ENCODE results near the gene CNTN5.

GRCh38 chr11:100009728-100010127 is 989.0 kb downstream of the CNTN5 start:
- TF ChIP-seq POU2F2 (IDR thresholded peaks at IDR 0.05; ENCODE audit: borderline replicate concordance, low read depth, low read length): no peak
- no peak for TF ChIP-seq E2F8 (IDR thresholded peaks at IDR 0.05; ENCODE audit: low read depth, partially characterized antibody)
